ENCODE measurements around the gene PDE9A. TPM values are rescaled to one million over a fixed set of nuclear protein-coding genes. Genes with fewer than 3 reads are reported as not detected.

Gene PDE9A
- total and polyA plus RNA-seq, 2 donors (not counting 3 experiments of a cell fraction or from before 2014, with no cell fraction given) = 0.28 to 2.2 TPM

- H3K9me1 ChIP-seq (replicated peaks; ENCODE audit: control insufficient read depth, extremely low read depth, insufficient read depth, low read length) = no peaks in the 10 kb centered on the region
- H3K4me2 ChIP-seq (ENCODE audit: insufficient read depth, low read length) = no peak overlapping the region
- no peak overlapping the region for H3K4me3 ChIP-seq (replicated peaks in 1 of 3; ENCODE audit: insufficient read depth in 1 of 3, low read depth in 1 of 3, low read length in 3 of 3)
- CTCF ChIA-PET = interaction anchor here (1.0 kb wide), 1 partner anchor 11 kb away, joined by 3 read pairs; no protein-coding TSS in a partner anchor
- TF ChIP-seq POLR2AphosphoS5 (IDR thresholded peaks at IDR 0.05; ENCODE audit: insufficient read depth, low read depth, low read length) = no peak
- no peak for TF ChIP-seq GATA2 (IDR thresholded peaks at IDR 0.05; ENCODE audit: insufficient read depth, insufficient read length, low read depth, low read length)
- TF ChIP-seq MYC (IDR thresholded peaks at IDR 0.05; ENCODE audit: low read depth, low read length) = no peak
- no peak for TF ChIP-seq FOS (IDR thresholded peaks at IDR 0.05; ENCODE audit: borderline replicate concordance, insufficient read depth, low read length)
- no peak for TF ChIP-seq EZH2 (IDR thresholded peaks at IDR 0.05; ENCODE audit: borderline replicate concordance, low read depth, low read length, severe bottlenecking)
- no peak for TF ChIP-seq JUN (IDR thresholded peaks at IDR 0.05; ENCODE audit: borderline replicate concordance, insufficient read depth, insufficient read length, low read depth)
- TF ChIP-seq, protein P1, sequence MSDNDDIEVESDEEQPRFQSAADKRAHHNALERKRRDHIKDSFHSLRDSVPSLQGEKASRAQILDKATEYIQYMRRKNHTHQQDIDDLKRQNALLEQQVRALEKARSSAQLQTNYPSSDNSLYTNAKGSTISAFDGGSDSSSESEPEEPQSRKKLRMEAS (IDR thresholded peaks at IDR 0.05; ENCODE audit: insufficient read depth, insufficient read length) = no peak
- TF ChIP-seq POLR2A (IDR thresholded peaks at IDR 0.05; ENCODE audit: low read depth, low read length) = no peak
- TF ChIP-seq, protein P2, sequence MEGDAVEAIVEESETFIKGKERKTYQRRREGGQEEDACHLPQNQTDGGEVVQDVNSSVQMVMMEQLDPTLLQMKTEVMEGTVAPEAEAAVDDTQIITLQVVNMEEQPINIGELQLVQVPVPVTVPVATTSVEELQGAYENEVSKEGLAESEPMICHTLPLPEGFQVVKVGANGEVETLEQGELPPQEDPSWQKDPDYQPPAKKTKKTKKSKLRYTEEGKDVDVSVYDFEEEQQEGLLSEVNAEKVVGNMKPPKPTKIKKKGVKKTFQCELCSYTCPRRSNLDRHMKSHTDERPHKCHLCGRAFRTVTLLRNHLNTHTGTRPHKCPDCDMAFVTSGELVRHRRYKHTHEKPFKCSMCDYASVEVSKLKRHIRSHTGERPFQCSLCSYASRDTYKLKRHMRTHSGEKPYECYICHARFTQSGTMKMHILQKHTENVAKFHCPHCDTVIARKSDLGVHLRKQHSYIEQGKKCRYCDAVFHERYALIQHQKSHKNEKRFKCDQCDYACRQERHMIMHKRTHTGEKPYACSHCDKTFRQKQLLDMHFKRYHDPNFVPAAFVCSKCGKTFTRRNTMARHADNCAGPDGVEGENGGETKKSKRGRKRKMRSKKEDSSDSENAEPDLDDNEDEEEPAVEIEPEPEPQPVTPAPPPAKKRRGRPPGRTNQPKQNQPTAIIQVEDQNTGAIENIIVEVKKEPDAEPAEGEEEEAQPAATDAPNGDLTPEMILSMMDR (IDR thresholded peaks at IDR 0.05; ENCODE audit: extremely low read depth in 1 of 2, insufficient read depth in 1 of 2, low read depth in 1 of 2, low read length in 2 of 2) = no peak
- dilution Hi-C loops (cut with MboI; ENCODE audit: extremely low pct_ligation_motif_present, low sequenced_read_pairs) (no loop called here), intact Hi-C loops (cut with micrococcal nuclease) (no loop called here)
- no peaks in the 10 kb centered on the region for H4K20me1 ChIP-seq (replicated peaks; ENCODE audit: control insufficient read depth, extremely low read depth, insufficient read depth, low read length)
- no peaks in the 10 kb centered on the region for H3K4me1 ChIP-seq (ENCODE audit: control insufficient read depth, extremely low read depth, insufficient read depth, low read length)
- BruUV-seq (replicated peaks) = no TSS peak
- H3K27ac ChIP-seq (ENCODE audit: insufficient read depth, low read depth, low read length) = no peak overlapping the region
- FAIRE-seq = no peak
- H3K79me2 ChIP-seq (ENCODE audit: control insufficient read depth, insufficient read depth, low read length) = no peaks in the 10 kb centered on the region
- H3K9me3 ChIP-seq (replicated peaks; ENCODE audit: control insufficient read depth, insufficient read depth, low read length) = no peaks in the 10 kb centered on the region
- no peak for DNase-seq (ENCODE audit: low read depth, low spot score)
- no peaks in the 10 kb centered on the region for H3K27me3 ChIP-seq (ENCODE audit: control insufficient read depth in 2 of 2, insufficient read depth in 2 of 2, low read length in 2 of 2)
- no peak overlapping the region for H3K9ac ChIP-seq (replicated peaks; ENCODE audit: extremely low read depth, insufficient read depth, low read length)
- H3K36me3 ChIP-seq (ENCODE audit: control insufficient read depth in 2 of 2, extremely low read depth in 1 of 2, insufficient read depth in 2 of 2, low read length in 2 of 2) = no peaks in the 10 kb centered on the region
- POLR2A ChIA-PET = no interaction called here
- H2AFZ ChIP-seq (ENCODE audit: low read depth, low read length) = no peak overlapping the region
These were observed 104.0 kb downstream of the PDE9A start for GRCh38 chr21:42757422-42757821.
